Measurements from ENCODE around the gene PLA2R1.

PLA2R1 gene

DNA sequence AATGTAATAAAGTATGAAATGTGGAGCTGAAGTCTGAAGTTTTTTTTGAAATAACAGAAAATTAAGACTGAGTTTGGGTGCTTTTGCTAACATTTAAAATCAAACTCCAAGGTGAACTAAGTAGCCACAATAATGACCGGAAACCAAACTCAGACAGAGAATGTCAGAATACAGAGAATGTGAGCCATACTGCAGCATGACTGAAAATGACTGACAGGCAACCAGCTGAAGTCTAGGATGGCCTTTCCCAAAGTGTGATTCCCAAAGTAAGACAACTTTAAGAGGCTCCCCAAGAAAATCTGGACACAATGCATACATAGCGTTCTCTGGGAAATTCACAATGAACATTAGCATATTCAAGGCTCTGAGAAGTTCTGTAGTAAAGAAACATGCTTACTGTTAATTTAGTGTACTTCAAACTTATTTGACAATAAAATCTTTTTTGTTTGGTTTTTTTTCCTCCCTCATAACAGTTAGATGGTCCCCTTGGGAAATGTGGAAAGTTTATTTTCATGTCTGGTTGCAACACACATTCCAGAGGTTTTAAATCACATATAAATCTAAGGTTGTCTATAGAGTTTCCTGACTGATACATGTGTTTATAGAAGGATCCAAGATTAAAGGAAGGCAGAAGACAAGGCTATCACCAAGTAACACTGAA is 28.6 kb downstream of the PLA2R1 start:
- no peaks in the 10 kb centered on the region for H3K9me3 Mint-ChIP-seq
- no peak overlapping the region for H3K27ac Mint-ChIP-seq

DNA sequence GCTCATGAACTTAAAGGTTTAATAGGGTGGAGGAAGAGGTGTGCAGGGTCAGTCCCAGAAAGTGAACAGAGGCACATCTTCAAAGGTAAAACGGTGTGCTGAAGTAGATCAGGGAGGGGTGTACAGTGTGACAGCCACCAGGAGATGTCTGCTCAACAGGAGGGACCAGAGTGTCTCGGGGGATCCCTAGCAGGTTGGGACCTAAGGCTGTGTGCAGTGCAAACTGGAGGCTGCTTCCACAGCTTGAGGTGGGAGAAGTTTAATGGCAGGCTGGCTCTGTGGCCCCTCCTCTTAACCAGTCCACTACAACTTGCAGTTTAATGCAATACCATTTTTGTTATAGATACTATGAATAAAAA is 33.2 kb downstream of the PLA2R1 start:
- H3K4me3 Mint-ChIP-seq: no peak overlapping the region
- no peaks in the 10 kb centered on the region for H3K9me3 Mint-ChIP-seq
- no peaks in the 10 kb centered on the region for H3K36me3 Mint-ChIP-seq (ENCODE audit: low read depth)
- peaks cover 12% of the 10 kb centered on the region for H3K27me3 Mint-ChIP-seq
- H3K4me1 Mint-ChIP-seq (ENCODE audit: low read depth): no peaks in the 10 kb centered on the region
- no peak overlapping the region for H3K27ac Mint-ChIP-seq
- no peak for DNase-seq

More for the DNA sequence above, 28.6 kb downstream of the PLA2R1 start:
- DNase-seq: no peak
- Mint-ChIP-seq H3K36me3 (ENCODE audit: low read depth) (no peaks in the 10 kb centered on the region), H3K4me1 (ENCODE audit: low read depth) (no peaks in the 10 kb centered on the region), H3K27me3 (no peaks in the 10 kb centered on the region), H3K4me3 (no peak overlapping the region)

- H3K4me3 Mint-ChIP-seq: no peak overlapping the region
- H3K36me3 Mint-ChIP-seq (ENCODE audit: low read depth): no peaks in the 10 kb centered on the region
- no peaks in the 10 kb centered on the region for H3K9me3 Mint-ChIP-seq
- H3K27ac Mint-ChIP-seq: no peak overlapping the region
- no peak for DNase-seq
- H3K4me1 Mint-ChIP-seq (ENCODE audit: low read depth): no peaks in the 10 kb centered on the region
- H3K27me3 Mint-ChIP-seq: peaks cover 15% of the 10 kb centered on the region
These were observed 33.8 kb downstream of the PLA2R1 start for GRCh38 chr2:160028431-160029269.

DNA sequence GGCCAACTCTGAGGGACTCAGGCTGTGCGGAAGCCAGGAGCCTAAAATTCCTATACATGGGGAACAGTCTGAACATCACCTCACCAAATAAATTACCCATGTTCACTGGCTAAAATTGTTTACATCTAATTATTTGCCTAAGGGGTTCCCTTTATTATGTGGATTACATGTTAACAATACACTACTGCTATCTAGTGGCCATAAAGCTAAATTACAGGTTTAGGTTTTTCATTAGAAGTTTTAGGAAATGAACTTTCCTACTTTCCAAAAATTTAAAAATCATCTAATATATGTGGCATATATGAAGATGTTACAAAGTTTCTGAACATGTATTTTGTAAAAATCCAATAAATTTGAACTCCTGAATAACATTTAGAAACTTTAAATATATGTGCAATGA is 40.3 kb downstream of the PLA2R1 start:
- H3K9me3 Mint-ChIP-seq: no peaks in the 10 kb centered on the region
- H3K4me3 Mint-ChIP-seq: no peak overlapping the region
- no peaks in the 10 kb centered on the region for H3K36me3 Mint-ChIP-seq (ENCODE audit: low read depth)
- H3K27ac Mint-ChIP-seq: no peak overlapping the region
- peaks cover 21% of the 10 kb centered on the region for H3K27me3 Mint-ChIP-seq
- H3K4me1 Mint-ChIP-seq (ENCODE audit: low read depth): no peaks in the 10 kb centered on the region
- DNase-seq: no peak

DNA sequence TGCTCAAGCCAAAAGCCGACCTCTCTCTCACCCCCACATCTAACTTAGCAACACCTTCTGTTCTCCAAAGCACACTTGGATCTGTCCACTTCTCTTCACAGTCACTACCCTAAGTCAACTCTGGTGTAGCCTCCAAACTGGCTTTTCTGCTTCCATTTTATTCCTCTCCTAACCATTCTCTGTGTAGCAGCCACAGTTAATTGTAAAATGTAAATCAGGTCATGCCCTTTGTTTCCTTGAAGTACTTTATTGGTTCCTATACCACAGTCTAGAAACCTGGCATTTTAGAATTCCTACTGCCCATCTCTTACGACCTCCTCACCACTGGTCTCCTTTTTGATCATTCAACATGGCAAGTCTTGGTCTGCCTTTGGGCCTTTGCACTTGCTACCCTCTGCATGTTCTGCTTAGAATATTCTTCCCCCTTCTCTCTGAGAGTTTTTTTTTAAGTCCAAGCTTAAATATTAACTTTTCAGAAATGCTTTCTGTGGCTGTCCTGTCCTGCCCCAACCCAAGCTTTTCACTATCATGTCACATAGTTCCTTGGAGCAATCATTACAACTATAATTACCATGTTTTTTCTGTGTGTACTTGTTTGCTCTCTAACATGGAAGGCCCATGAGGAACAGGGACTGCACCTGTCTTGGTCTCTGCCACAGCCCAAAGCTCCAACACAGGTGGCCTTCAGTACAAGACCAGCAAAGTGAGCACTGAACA is 42.9 kb downstream of the PLA2R1 start:
- Mint-ChIP-seq H3K27me3 (peaks cover 19% of the 10 kb centered on the region), H3K27ac (no peak overlapping the region), H3K36me3 (ENCODE audit: low read depth) (no peaks in the 10 kb centered on the region), H3K4me3 (no peak overlapping the region), H3K4me1 (ENCODE audit: low read depth) (no peaks in the 10 kb centered on the region), H3K9me3 (no peaks in the 10 kb centered on the region)
- no peak for DNase-seq

GRCh38 chr2:160015746-160016145 is 46.7 kb downstream of the PLA2R1 start:
- DNase-seq: no peak
- H3K27ac Mint-ChIP-seq: no peak overlapping the region
- H3K4me1 Mint-ChIP-seq (ENCODE audit: low read depth): no peaks in the 10 kb centered on the region
- H3K36me3 Mint-ChIP-seq (ENCODE audit: low read depth): no peaks in the 10 kb centered on the region
- H3K27me3 Mint-ChIP-seq: peaks cover 16% of the 10 kb centered on the region
- H3K4me3 Mint-ChIP-seq: no peak overlapping the region
- H3K9me3 Mint-ChIP-seq: no peaks in the 10 kb centered on the region

GRCh38 chr2:160014227-160014626 is 48.2 kb downstream of the PLA2R1 start:
- H3K4me3 Mint-ChIP-seq: no peak overlapping the region
- no peaks in the 10 kb centered on the region for H3K4me1 Mint-ChIP-seq (ENCODE audit: low read depth)
- H3K36me3 Mint-ChIP-seq (ENCODE audit: low read depth): no peaks in the 10 kb centered on the region
- DNase-seq: no peak
- no peak overlapping the region for H3K27ac Mint-ChIP-seq
- no peaks in the 10 kb centered on the region for H3K9me3 Mint-ChIP-seq
- peaks cover 16% of the 10 kb centered on the region for H3K27me3 Mint-ChIP-seq

DNA sequence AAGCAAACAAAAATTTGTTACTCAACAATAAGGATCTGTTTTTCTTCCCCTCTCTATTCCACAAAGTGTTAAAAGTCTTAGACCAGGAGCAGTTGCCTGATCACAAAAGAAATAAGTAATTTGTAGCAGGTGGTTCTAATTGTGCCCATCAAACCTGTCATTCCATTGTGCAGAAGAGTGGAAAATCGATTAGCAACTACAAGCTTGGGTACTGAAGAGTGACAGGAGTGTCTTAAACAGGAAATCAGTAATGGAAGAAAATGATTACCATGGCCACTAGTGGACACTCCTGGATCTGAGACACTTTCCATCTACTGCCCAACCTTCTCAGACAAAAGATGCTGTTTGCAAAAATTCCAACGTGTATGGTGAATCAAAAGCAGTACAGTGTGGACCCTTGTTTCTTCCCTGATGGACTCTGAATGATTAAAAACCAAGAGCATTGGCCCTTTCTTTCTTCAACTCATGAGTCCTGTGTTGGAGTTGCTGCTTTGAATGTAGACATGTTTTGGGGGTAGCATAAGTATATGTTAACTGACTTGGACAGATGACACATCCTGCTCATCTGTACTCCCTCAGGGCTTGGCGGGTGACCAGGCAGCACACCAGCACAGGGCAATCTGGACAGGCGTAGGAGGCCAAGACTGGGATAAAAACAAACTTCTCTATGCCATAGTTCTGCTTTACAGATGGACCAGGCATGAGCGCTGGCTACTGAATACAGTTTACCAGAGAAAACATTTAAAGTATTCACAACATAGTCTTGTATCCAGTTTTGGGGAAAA is 51.9 kb downstream of the PLA2R1 start:
- no peak for DNase-seq

DNA sequence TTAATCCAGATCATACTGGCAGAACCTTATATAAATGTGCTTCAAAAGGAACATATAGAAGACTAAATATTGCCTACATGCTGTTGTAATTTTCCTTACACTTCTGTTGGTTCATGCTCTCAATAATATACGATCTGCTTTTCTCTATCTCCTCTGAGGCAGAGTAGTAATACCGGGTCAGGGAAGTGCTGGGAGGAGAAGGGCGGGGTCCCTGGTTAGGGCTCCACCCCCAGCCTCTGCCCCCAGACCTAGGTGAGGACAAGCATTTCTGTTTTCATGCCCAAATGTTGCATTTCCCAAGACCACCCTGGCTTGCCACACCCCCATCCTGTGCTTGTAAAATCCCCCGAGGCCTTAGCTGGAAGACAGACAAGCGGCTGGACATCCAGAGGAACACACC is 55.3 kb downstream of the PLA2R1 start:
- no peaks in the 10 kb centered on the region for H3K36me3 Mint-ChIP-seq (ENCODE audit: low read depth)
- no peak for DNase-seq
- H3K27me3 Mint-ChIP-seq: peaks cover 27% of the 10 kb centered on the region
- no peak overlapping the region for H3K4me3 Mint-ChIP-seq
- no peaks in the 10 kb centered on the region for H3K4me1 Mint-ChIP-seq (ENCODE audit: low read depth)
- H3K9me3 Mint-ChIP-seq: no peaks in the 10 kb centered on the region
- no peak overlapping the region for H3K27ac Mint-ChIP-seq

More for the DNA sequence above, 51.9 kb downstream of the PLA2R1 start:
- Mint-ChIP-seq H3K27me3 (peaks cover 25% of the 10 kb centered on the region), H3K27ac (no peak overlapping the region), H3K4me1 (ENCODE audit: low read depth) (no peaks in the 10 kb centered on the region), H3K9me3 (no peaks in the 10 kb centered on the region), H3K4me3 (no peak overlapping the region), H3K36me3 (ENCODE audit: low read depth) (no peaks in the 10 kb centered on the region)

GRCh38 chr2:160006475-160006874 is 55.9 kb downstream of the PLA2R1 start:
- H3K4me1 Mint-ChIP-seq (ENCODE audit: low read depth): no peaks in the 10 kb centered on the region
- no peaks in the 10 kb centered on the region for H3K9me3 Mint-ChIP-seq
- H3K36me3 Mint-ChIP-seq (ENCODE audit: low read depth): no peaks in the 10 kb centered on the region
- H3K27me3 Mint-ChIP-seq: peaks cover 23% of the 10 kb centered on the region
- no peak for DNase-seq
- no peak overlapping the region for H3K27ac Mint-ChIP-seq
- no peak overlapping the region for H3K4me3 Mint-ChIP-seq

- H3K4me3 Mint-ChIP-seq: no peak overlapping the region
- DNase-seq: no peak
- no peaks in the 10 kb centered on the region for H3K36me3 Mint-ChIP-seq (ENCODE audit: low read depth)
- no peaks in the 10 kb centered on the region for H3K4me1 Mint-ChIP-seq (ENCODE audit: low read depth)
- H3K9me3 Mint-ChIP-seq: no peaks in the 10 kb centered on the region
- no peak overlapping the region for H3K27ac Mint-ChIP-seq
- H3K27me3 Mint-ChIP-seq: peaks cover 23% of the 10 kb centered on the region
These were observed 56.5 kb downstream of the PLA2R1 start for GRCh38 chr2:160005908-160006307.

DNA sequence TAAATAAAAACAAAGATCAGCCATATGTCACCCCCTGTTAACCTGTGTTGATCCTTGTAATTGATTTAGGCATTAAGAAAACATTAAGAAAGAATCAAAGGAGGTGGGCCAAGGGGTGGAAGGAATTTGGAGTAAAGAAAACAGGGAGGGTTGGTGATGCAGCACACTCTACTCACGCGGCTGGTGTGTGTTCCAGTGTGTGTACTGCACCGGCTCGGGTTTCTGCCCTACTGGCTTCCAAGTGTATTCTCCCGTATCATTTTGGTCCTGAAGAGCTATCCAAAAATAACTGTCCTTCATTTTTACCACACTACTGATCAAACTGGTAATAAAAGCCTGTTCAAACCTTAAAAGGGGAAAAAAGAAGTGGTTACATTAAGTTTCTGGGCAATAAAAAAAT is 56.9 kb downstream of the PLA2R1 start:
- Mint-ChIP-seq H3K27me3 (peaks cover 23% of the 10 kb centered on the region), H3K9me3 (no peaks in the 10 kb centered on the region), H3K4me1 (ENCODE audit: low read depth) (no peaks in the 10 kb centered on the region), H3K36me3 (ENCODE audit: low read depth) (no peaks in the 10 kb centered on the region), H3K4me3 (no peak overlapping the region), H3K27ac (no peak overlapping the region)
- no peak for DNase-seq

GRCh38 chr2:159998961-159999360 is 63.5 kb downstream of the PLA2R1 start:
- DNase-seq: no peak
- Mint-ChIP-seq H3K4me1 (ENCODE audit: low read depth) (no peaks in the 10 kb centered on the region), H3K27me3 (peaks cover 18% of the 10 kb centered on the region), H3K36me3 (ENCODE audit: low read depth) (no peaks in the 10 kb centered on the region), H3K9me3 (no peaks in the 10 kb centered on the region), H3K27ac (no peak overlapping the region), H3K4me3 (no peak overlapping the region)

DNA sequence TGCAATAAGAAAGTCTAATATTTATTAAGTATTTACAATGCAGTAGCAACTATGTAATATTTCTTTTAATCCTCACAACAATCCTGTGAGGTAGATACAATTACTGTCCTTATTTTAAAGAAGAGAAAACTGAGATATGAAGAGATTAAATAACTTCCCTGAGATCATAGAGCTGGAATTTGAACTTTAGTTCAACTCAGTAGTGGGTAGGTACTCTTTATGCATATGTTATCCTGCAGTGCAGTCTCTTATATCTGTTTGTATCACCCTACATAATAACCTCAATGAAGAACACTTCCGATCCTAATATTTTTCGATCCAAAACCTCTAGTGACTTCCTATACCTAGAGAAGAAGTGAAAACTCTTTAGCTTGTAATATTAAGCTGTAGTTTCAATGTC is 64.2 kb downstream of the PLA2R1 start:
- peaks cover 18% of the 10 kb centered on the region for H3K27me3 Mint-ChIP-seq
- H3K4me3 Mint-ChIP-seq: no peak overlapping the region
- H3K27ac Mint-ChIP-seq: no peak overlapping the region
- H3K9me3 Mint-ChIP-seq: no peaks in the 10 kb centered on the region
- DNase-seq: no peak
- H3K36me3 Mint-ChIP-seq (ENCODE audit: low read depth): no peaks in the 10 kb centered on the region
- no peaks in the 10 kb centered on the region for H3K4me1 Mint-ChIP-seq (ENCODE audit: low read depth)
